Forelimb muscle (tissue), 1 donor: ENCODE results near the gene SLC6A7. TPM values are rescaled to one million over a fixed set of nuclear protein-coding genes. Genes with fewer than 3 reads are reported as not detected.
A peak's percentile ranks its signal among the peaks of the same experiment; 100 is the strongest.

Experiments used
- DNase-seq: peaks from one replicate; pipeline ENCODE4 v3.0.0-alpha.2; 2013; ENCODE audit warnings: low read depth
- polyA plus RNA-seq: library from polyadenylated mRNA; unstranded; fragments of 120-200 nt; gene quantifications from one replicate; pipeline ENCODE4 v1.2.1, GENCODE V29; 2013; ENCODE audit not compliant: insufficient read length

Gene SLC6A7
- polyA plus RNA-seq, 1 donor: 0.30 TPM

DNA sequence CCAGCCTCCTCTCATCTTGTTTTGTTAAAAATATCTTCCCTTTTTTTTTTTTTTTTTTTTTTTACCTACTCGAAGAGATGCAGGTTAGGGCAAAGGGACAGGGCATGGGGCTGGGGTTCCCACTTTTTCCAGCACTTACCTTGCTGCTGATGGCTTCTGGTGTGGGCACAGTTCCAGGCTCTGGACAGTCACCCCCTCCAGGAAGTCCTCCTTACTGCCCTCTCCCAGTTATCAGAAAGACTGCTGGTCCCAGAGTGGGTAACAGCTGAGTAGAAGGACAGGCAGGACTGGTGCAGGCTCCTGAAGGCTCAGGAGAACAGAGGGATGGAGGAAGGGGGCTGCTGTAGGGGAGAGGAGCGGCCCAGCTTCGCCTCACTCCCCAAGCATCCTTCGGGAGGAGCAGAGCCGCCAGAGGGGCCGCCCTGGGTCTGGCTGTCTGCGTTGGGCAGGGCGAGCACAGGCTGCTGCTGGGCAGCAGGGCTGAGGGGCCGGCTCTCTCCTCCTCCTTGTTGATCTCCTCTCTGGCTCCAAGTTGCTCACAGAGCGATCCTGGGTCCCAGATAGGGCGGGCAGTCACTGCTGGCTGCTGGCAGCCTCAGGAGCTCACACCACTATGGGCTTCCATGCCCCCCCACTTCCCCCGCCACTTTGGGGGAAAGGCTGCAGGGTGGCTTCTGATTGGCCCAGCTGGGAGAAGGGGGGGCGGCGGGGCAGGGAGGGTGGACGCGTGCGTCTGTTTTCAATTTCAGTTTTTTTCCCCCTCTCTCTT is 34.4 kb upstream of the SLC6A7 start, which contains the start of gene PDGFRB:
TSS of gene PDGFRB (minus strand) at position 588 of the 769 bp plus-strand sequence. CDS start 18,798 bp downstream, outside the sequence.
- DNase-seq: peak; percentile 57

DNA sequence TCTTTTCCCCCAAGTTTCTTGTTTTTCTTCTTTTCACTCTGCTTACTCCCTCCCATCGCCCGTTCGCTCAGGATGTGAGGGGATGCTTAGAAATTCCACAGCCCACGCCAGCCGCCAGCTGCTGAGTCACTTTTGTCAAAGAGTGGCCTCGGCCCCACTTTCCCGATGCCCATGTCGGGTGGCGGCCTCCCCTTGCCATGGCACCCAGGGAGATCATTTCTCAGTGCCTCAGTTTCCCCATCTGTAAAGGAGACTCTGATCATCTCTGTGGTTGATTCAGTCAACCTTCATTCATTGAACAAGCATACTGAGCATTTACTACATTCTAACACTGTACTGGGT is 33.9 kb upstream of the SLC6A7 start:
- no peak for DNase-seq

DNA sequence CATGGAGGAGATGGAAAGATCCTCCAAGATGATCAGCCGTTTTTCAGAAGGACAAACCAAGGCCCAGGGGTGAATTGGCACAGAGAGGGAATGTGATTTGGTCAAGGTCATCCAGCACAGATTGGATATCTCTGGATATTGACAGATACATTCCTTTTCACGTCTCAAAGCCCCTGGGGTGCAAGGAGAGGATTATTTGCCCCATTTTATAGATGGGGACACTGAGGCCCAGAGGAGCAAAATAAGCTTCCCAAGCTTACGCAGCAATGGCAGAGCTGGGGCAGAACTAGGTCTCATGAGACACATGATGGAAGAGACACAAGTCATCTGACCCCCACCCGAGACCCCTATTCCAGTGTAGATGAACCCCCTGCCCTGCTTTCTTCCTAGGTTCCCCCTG is 33.3 kb upstream of the SLC6A7 start:
- DNase-seq: no peak

DNA sequence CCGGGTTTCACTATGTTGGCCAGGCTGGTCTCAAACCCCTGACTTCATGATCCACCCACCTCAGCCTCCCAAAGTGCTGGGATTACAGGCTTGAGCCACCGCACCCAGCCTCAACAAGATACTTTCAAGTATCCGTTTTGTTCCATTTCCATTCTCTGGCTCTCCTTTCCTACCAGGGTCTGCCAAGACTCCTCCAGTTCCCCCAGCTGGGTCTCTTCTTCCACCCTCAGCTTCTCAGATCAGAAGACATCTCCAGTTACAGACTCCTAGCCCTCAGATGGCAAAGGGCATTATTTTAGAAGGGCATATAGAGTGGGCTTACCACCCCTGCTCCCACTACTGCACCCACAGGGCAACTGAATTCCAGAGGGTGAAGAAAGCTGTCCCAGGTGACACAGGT is 32.7 kb upstream of the SLC6A7 start:
- no peak for DNase-seq

DNA sequence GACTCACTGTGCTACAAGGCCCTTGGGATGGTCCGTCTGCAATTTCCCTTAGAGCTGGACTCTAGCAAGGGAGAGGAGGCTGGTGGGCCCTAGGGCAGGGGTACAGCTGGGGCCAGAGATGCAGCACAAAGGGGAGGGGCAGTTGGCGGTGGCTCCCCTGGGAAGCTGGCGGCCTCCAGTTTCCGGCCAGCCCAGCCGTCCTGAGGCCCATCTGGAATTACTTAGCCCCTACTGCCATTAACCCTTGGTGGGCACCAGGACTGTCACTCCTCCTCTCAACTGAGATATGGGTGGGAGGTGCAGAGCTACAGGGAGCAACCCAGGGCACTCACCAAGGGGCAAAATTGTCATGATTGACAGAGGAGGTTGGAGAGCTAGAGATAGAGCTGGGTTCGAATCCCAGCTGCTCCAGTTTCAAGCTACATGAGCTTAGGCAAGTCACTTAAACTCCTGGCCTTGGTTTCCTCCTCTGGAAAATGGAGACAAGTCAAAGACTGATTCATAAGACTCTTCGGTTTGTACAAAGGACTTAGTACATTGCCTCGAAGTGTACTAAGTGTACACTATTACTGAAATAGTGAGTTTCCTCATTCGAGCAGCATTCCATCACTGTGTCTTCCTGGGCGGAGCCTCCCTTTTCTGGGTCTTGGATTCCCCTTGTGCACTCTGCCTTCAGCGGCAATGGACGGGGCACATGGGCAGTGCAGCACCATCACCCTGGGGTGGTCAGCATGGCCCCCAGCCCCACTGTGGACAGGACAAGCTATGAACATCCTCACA is 31.5 kb upstream of the SLC6A7 start:
- DNase-seq: no peak

DNA sequence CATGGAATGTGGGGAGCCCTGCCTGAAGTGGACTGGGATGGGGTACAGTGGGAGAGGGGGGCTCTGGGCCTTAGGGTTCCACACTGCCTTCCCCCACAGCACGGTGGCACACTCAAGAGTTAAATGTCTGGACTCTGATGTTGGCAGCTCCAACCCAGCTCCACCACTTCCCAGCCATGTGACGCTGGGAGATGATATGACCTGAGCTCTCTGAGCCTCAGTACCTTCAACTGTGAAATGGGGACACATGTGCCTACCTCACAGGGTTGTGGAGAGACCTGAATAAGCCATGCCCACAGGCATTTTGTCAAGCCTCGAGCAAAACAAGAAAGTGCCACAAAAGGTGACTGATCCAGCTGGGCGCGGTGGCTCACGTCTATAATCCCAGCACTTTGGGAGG is 30.8 kb upstream of the SLC6A7 start:
- no peak for DNase-seq

DNA sequence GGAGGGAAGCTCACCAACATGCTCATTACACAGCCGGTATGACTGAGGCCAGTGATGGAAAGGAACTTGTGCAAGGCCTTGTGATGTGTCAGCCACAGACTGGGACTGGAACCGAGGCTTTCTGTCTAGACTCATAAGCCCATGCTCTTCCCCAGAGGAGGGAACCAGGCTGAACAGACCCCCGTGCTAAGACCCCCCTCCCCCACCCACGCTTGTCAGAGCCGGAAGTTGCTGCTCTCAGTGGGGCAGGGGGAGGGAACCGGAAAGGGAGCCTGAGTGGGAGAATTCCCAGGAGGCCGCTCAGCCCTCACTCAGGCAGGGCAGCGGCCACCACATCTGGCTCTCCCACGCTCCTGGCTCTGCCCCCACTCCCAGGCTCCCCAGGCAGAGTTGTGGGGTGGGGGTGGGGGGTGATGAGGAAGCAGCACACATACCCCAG is 30.1 kb upstream of the SLC6A7 start:
- DNase-seq: no peak

DNA sequence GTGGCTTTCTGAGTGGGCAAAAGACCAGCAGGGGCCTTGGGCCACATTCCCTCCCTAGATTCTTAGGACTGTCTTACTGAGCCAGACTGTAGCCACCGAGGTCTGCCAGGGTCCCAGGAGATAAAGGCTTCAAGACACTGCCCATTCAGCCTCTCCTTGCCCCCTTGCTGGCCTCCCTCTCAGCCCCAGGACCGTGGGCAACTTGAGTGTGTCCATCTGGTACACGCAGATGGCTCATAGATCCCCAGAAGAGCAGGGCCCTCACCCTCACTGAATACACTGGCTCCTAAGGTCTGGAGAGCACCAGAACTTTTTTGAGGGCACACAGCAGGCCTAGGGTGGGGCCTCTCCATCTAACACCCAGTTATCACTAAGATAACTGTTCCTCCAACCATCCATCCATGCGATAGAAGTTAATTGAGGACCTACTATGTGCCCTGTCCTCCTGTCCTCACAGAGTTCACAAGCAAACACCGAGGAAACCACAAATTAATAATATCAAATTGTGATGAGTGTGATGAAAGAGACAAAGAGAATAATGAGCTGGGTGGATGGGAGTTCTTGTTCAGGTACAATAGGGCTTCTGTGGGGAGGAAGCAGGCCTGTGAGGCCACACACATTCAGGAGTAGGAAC is 29.3 kb upstream of the SLC6A7 start:
- DNase-seq: no peak

DNA sequence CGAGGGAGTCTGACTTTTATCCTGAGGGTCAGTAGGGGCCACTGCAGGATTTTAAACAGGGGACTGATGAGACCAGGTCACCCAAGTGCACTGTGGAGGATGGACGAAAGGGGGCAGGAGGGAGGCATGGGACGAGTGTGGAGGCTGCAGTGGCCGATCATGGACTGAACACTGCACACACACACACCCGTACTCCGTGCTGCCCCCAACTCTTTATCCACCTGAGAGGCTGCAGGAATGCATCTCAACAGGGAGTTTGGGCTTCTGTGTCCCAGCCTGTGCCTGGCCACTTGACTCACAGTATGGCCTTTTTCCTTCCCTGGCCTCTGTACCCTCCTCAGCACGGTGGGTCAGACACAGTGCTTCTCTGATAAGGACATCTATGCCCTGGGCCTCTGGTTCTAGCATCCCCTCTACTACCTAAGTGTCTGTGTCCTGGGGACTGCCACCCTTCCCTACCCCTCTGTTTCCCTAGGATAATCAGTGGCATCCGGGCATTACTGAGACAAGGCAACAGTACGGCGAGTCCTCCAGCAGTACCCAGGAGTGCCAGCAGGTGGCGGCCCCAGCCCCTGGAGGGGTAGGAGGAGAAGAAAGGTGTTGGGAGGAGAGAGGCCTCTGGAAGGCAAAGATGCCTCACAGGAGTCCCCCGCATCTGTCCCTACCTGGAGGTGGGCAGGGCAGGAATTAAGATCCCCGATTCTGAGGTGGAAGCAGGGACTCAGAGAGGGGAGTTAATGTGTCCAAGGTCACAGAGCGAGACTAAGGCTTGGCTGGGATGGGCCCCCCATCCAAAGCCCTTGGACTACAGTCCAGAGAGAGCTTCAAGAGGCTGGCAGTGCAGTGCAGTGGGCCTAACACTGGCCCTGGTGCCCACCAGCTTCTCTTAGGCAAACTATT is 28.4 kb upstream of the SLC6A7 start:
- DNase-seq: no peak

DNA sequence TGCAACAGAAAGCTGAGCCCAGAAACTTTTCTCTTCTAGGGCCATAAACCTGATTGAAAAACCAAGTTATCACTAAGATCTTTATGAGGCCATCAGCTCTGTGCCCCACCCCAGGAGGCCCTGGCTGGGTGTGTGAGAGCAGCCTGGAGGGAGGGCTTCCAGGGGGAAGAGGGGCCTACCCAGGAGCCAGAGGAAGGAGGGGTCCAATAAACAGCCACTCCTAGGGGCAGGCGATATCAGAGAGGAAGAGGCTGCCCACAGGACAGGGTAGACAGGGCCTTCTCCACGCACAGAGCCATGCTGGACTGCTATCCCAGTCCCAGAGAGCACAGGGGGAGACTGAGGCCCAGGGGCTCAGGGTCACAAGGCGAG is 27.7 kb upstream of the SLC6A7 start:
- no peak for DNase-seq

DNA sequence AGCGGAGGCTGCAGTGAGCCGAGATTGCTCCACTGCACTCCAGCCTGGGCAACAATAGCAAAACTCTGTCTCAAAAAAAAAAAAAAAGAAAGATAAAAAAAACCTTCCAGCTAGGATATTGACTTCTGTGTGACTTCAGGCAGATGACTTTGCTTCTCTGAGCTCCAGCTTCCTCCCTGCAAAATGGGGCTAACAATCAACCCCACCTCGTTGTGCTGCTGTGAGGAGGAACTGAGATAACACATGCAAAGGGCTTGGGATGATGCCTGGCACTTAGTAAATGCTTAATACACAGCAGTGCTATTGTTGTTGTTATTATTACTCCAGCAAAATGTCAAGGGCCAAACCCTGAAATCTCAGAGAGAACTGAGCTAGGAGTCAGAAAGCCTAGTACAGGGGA is 26.8 kb upstream of the SLC6A7 start:
- DNase-seq: no peak

DNA sequence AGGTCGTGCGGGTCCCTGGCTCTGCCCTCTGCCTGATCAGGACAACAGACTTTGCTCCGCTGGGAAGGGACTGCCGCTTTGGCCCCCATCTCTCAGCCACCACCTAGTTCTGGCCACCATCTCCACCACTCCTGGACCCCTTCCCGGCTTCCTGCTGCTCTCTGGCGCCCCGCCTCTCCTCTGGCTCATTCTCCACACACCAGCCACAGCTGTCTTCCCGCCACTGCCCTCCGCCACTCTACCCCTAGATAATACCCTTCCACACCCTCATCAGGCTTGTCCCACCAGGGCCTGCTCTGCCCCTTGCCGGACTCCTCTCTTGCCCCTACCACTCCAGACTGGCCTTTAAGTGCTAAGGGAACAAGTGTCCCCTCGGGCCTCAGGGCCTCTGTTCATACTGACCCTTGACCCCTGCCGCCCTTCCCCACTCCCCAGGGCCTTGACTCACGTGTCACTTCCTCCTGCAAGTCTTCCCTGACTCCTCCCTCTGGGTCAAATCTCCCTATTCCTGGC is 26.3 kb upstream of the SLC6A7 start:
- DNase-seq: no peak

DNA sequence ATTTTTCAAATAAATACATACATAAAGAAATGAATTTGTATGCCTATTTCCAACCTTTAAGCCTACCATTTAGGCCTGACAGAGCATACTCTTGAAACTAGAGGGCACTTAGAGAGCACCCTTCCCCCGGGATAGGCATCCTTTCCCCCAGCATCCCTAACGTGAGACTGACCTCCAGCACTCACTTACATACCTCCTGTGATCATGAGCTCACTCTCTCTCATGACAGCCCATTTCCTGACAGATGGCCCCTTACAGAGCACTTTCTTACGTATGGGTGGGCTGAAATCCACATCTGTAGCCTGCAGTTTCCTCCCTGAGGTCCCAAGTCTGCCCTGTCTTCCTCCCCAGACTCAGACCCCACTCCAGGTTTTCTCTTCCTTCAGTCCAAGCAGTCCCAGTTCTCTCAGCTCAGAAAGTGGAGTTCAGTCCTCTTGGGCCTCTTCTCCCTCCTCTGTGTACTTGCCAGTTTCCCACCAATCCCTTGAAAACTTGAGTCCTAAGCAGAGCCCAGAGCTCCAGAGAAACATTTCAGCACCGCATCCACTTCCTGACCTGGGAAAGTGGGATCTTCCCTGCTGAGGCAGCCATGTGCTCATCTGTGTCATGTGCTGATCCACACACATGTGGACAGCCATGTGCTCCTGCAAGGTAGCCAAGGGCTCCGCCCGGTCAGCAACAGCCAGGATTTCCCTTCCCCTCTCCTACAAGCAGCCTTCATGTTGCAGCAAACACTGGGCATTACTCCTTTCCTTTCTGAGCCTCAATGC is 25.5 kb upstream of the SLC6A7 start:
- peak; percentile 77 for DNase-seq

DNA sequence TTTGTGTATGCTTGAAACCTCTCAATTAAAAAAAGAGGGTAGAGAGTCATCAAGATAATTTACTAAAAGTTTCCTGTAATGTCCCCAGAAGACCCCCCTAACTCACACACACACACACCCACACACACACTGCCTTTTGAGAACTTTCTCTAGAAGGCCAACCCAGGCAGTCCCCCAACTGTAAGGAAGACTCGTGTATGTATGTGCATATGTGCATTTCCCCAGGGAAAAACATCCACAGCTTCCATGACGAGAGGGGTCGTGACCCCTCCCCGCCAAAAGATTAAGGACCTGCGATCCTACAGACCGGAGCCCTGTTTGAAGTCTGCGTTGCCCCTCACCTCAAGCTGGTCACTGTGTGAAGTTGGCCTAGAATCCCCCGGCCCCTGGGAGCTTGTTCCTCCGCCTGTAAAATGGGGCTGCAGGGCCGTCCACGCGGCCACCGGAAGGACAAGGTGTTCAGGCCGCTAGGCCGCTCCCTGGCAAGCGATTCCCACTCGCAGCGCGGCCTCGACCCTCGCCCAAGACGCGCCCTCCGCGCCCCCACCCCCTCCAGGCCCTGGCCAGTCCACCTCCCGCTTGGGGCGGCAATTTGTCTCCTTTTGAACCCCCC is 23.7 kb upstream of the SLC6A7 start:
- no peak for DNase-seq

DNA sequence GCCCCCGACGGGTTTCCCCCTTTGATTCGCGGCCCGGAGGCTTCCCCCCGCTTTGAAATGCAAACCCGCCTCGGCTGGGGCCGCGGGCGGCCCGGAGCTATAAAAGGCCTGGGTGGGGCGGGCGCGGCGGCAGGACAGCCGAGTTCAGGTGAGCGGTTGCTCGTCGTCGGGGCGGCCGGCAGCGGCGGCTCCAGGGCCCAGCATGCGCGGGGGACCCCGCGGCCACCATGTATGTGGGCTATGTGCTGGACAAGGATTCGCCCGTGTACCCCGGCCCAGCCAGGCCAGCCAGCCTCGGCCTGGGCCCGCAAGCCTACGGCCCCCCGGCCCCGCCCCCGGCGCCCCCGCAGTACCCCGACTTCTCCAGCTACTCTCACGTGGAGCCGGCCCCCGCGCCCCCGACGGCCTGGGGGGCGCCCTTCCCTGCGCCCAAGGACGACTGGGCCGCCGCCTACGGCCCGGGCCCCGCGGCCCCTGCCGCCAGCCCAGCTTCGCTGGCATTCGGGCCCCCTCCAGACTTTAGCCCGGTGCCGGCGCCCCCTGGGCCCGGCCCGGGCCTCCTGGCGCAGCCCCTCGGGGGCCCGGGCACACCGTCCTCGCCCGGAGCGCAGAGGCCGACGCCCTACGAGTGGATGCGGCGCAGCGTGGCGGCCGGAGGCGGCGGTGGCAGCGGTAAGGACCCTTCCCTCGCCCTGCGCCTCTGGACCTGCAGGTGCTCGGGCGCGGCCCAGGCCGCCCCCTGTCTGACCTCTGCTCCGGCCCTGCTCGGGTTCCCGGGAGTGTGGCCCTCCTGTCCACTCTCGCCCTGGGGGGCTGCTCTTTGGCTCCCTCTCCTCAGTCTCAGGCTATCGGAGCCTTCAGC is 23.0 kb upstream of the SLC6A7 start, which contains the start of gene CDX1:
TSS of gene CDX1 (plus strand) at position 129 of the 862 bp plus-strand sequence. CDS start at position 228, 99 bp downstream.
- no peak for DNase-seq

DNA sequence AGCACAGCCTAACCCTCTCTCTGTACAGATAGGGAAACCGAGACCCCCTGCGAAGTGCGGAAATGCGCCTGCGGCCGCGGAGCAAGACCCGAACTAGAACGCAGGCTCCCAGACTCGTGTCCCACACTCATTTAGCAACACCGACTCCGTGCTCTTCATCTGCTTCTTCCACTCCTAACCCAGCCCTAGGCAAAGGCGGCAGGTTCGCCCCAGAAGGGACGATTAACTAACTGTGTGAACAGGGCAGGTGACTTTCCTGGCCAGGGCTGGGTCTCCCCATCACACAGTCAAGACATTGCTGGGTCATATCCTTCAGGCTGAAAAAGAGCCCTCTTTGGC is 22.4 kb upstream of the SLC6A7 start:
- DNase-seq: no peak

DNA sequence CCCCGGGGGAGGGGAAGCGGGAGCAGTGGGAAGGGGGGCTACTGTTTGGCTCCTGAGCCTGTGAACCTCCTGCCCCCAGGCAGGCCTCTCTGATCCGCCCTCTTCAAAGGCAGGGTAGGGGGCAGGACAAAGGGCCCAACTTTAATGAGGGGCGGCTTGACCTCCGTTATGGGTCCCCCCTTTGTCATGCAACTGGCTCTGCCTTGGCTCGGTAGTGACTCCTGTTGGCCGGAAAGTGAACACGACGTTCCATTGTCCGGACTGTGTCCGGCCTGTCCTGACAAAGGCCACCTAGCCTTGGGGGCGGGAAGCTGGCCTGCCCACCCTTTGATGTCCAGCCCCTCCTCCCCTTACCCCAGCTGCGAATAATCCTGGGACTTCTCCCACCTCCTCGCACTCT is 22.0 kb upstream of the SLC6A7 start:
- no peak for DNase-seq

DNA sequence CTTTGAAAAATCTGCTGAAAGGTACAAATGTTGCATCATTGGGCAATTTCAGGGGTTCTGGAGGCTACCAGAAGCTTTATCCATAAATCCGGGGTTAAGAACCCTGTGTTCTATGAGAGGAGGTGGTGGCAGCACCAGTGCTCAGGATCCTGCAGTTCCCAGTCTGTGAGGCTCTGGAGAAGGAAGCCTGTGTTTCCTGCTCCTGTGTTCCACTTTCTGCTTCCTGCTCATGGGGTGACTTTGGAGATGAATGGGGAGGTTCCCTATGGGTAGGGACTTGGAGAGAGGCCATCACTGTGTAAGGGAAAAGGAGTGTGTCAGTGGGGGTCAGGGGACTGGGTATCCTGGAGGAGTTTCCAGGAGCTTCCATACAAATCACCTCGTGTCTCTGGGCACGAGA is 21.0 kb upstream of the SLC6A7 start:
- no peak for DNase-seq

DNA sequence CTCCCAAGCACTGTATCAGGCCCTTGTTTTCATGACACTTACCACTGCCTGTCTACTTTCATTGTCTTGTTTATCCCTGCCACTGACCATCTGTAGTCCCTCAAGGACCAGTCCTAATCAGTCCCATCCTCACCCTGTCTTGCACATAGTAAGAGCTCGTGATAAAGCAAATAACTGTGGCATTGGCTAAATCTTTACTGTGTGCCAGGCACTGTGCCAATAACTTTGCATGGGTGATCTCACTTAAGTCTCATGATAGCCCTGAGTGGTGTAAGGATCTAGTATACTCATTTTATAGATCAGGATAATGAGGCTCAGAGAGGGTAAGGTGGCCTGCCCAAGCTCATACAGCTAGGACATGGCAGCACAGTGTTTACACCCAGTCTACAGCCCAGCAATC is 17.7 kb upstream of the SLC6A7 start:
- DNase-seq: no peak
